GM18499 (cell line): ENCODE results near the gene DGKI.

Source experiments
- ATAC-seq: cut with Tn5 transposase; IDR thresholded peaks from one replicate; pipeline ENCODE4 v1.9.1; 2021; ENCODE audit warnings: moderate number of reproducible peaks; ENCODE audit not compliant: insufficient read depth, unreplicated experiment

DGKI gene

GRCh38 chr7:137579913-137580640 is 266.7 kb downstream of the DGKI start:
- ATAC-seq, result no peak

DNA sequence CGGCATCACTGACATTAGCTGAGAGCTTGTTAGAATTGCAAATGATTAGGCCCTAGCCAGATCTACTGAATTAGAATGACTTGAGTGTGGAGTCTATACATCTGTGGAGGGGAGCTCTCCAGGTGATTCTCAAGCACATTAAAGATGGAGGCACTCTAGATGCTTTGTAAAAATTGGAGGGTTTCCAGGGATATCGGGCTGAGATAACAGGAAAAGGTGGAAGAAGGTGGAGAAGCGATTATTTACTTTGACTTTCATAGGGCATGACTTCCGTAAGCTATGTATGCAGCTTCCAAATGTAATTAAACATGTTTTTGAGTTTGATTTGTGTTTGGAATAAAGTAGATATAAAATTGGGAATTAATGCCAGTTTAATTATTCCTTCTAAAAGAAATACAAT is 268.2 kb downstream of the DGKI start:
- no peak for ATAC-seq

DNA sequence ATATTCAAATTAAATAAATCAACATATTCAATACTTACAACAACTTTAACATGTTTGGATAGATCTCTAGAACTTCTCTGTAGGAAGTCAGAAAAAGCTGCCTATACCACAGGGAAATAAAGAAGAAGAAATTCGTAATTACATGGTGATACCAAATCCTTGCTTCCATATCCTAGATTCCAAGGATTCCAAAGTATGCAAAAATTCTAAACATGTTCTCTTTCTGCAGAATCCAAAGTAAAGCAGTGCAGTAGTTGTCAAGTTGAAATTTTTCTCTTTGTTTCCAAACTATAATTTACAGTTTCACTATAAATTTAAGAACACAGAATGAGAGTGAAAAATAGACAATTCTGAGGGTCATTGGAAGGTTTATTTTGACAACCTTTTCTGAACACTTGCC is 269.6 kb downstream of the DGKI start:
- ATAC-seq, result no peak

- no peak for ATAC-seq
Measured at GRCh38 chr7:137576481-137576880, 270.3 kb downstream of the DGKI start.

- no peak for ATAC-seq
Measured at GRCh38 chr7:137574812-137575211, 272.0 kb downstream of the DGKI start.

- ATAC-seq, result no peak
Measured at GRCh38 chr7:137572056-137572784, 274.6 kb downstream of the DGKI start.

DNA sequence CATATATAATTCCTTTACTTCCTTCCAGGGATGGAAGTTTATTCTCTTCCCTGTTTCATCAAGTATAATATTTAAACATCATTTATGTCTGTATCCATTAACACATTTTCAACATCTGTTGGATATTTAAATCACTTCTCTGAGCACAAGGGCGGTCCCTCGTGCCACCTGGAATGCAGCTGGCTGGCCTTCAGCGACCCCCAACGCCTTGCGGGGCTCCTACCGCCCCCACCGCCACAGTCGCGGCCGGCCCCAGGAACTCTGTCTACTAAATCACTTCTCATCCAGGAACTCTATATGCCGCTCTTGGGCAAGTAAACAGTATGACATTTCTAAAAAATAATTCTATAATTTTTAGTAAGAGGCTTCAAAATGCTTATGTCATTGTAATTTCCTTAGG is 282.1 kb downstream of the DGKI start:
- no peak for ATAC-seq

- no peak for ATAC-seq
Measured at GRCh38 chr7:137563981-137564380, 282.8 kb downstream of the DGKI start.

DNA sequence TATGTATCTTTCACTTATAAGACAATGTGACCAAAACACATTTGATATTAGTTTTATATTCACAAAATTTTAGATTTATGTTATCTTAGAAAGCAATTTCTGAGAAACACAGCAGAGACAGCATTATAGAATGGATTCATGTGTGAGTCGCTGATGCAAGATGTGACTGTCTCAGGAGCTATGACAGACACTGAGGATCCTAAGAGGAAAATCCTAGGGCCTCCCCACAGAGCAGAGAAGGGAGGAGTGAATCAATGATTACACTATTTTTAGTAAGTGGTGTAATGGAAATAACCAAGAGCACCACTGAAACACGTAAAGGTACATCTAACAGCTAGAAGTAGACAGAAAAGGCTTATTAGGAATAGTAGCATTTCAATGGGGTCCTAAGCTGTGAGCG is 299.3 kb downstream of the DGKI start:
- no peak for ATAC-seq

GRCh38 chr7:137546671-137547070 is 300.1 kb downstream of the DGKI start:
- ATAC-seq, result no peak

DNA sequence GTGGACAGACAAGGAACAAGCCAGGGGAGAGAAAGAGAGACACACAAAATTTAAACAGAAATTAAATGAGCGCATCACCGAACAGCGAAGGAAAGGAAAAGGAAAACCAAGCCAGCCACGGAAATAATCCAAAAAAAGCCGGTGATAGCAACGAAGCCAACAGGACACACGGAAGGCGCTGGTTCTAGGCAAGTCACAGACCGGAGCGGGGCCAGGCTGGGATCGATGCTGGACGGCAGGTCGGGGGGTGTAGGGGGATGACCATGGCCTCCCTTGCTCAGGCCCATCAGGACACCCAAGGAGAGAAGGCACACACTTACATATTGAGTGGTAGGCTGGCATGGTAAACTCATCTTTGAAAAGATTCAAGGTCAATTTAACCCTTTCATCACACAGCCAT is 300.8 kb downstream of the DGKI start:
- ATAC-seq, result no peak

GRCh38 chr7:137545059-137545716 is 301.6 kb downstream of the DGKI start:
- ATAC-seq, result no peak

GRCh38 chr7:137544453-137545058 is 302.2 kb downstream of the DGKI start:
- no peak for ATAC-seq

- no peak for ATAC-seq
Measured at GRCh38 chr7:137539111-137539715, 307.6 kb downstream of the DGKI start.

DNA sequence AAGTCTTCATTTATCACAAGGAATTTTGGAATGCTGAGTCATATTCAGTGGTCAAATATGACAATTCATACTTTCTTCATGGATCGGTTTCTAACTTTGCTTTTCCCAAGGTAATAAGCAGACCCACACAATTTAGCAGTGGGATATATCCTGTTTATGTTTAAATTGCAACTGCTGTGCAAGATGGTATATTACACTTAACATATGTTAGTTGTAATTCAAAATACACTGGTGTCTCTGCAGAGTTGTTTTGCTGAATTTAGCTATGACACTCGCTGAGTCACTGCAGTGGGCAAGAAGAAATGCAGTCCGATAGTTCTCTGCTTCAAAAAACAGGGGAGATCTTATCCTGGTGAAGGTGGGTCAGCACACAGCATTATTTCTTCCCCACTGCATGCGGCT is 308.4 kb downstream of the DGKI start:
- ATAC-seq, result no peak

DNA sequence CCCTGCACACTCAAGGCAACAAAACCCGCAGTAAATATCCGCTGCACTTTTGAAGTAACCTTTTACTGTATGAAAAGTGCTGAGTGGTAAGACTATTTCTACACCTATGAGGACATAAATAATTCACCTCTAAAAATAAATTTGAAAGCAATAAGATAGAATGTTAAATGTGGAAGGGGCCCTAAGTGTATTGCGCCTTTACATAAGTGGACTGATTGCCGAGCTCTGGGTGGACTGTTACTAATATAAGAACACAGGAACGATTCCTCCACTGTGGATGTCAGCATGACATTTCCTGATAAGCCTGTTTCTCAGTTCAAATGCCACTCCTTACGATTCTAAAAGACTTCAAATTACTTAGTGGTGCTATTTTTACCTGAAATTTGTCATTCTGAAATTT is 311.2 kb downstream of the DGKI start:
- ATAC-seq, result no peak

DNA sequence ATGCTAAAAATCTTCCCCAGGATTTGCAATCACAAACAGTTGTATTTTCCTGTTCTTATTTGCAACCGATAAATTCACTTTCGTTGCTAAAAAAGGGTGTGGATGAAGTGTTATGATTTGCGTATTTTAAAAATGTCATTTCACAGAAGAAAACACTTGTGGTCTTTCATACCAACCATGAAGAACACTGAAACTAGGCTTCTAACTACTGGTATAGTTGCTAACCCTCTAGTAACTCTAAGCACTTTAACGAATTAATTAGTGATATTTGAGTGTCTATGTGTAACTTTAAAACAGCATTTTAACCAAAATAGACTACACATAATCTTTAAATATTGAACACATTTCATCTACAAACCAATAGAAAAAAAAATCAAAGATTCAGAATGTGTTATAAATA is 315.1 kb downstream of the DGKI start:
- ATAC-seq, result no peak

GRCh38 chr7:137527634-137528033 is 319.1 kb downstream of the DGKI start:
- ATAC-seq, result no peak

GRCh38 chr7:137523171-137523570 is 323.6 kb downstream of the DGKI start:
- ATAC-seq, result no peak

GRCh38 chr7:137521451-137521850 is 325.3 kb downstream of the DGKI start:
- no peak for ATAC-seq

DNA sequence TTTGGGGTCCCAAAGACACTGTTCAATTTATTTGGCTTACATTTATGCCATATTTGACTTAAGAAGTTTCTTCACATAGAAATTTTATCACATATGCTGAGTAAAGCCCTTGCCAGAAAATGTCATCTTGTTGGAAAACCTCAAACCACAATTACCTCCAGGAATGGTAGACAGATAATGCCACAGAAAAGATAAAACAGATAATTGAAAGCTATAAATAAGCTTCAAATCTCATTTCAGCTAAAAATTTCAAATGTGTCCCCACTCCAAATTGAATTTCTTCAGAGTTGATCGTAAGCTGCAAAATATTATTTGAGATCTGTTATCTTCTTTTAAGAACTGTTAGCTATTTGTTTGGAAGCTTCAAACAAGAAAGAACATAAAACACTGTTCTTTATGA is 326.8 kb downstream of the DGKI start:
- ATAC-seq, result no peak
